ENCODE data around the gene DGCR2.

The DGCR2 gene

GRCh38 chr22:19147195-19147780 lies 25.1 kb upstream of the DGCR2 start:
- DNase-seq (ENCODE audit: low read depth in 1 of 2, low spot score in 1 of 2): no peak

GRCh38 chr22:19146215-19146968 lies 24.2 kb upstream of the DGCR2 start:
- no peak for DNase-seq (ENCODE audit: low read depth in 1 of 2, low spot score in 1 of 2)

GRCh38 chr22:19143967-19144400 lies 21.8 kb upstream of the DGCR2 start:
- no peak for DNase-seq (ENCODE audit: low read depth in 1 of 2, low spot score in 1 of 2)

GRCh38 chr22:19143212-19143611 lies 21.0 kb upstream of the DGCR2 start:
- no peak for DNase-seq (ENCODE audit: low read depth in 1 of 2, low spot score in 1 of 2)

- DNase-seq (ENCODE audit: low read depth in 1 of 2, low spot score in 1 of 2): no peak
Measured at GRCh38 chr22:19142394-19142793, 20.2 kb upstream of the DGCR2 start.

- DNase-seq (ENCODE audit: low read depth in 1 of 2, low spot score in 1 of 2): no peak
Measured at GRCh38 chr22:19139974-19140373, 17.8 kb upstream of the DGCR2 start.

- no peak for DNase-seq (ENCODE audit: low read depth in 1 of 2, low spot score in 1 of 2)
Measured at GRCh38 chr22:19139001-19139356, 16.8 kb upstream of the DGCR2 start.

GRCh38 chr22:19138217-19139000 lies 16.2 kb upstream of the DGCR2 start:
- no peak for DNase-seq (ENCODE audit: low read depth in 1 of 2, low spot score in 1 of 2)

GRCh38 chr22:19137384-19138216 lies 15.4 kb upstream of the DGCR2 start:
- no peak for DNase-seq (ENCODE audit: low read depth in 1 of 2, low spot score in 1 of 2)

- no peak for DNase-seq (ENCODE audit: low read depth in 1 of 2, low spot score in 1 of 2)
Measured at GRCh38 chr22:19136915-19137314, 14.7 kb upstream of the DGCR2 start.

GRCh38 chr22:19134874-19135273 lies 12.7 kb upstream of the DGCR2 start:
- DNase-seq (ENCODE audit: low read depth in 1 of 2, low spot score in 1 of 2): no peak

GRCh38 chr22:19134176-19134831 lies 12.1 kb upstream of the DGCR2 start:
- DNase-seq (ENCODE audit: low read depth in 1 of 2, low spot score in 1 of 2): no peak

- DNase-seq (ENCODE audit: low read depth in 1 of 2, low spot score in 1 of 2): no peak
Measured at GRCh38 chr22:19133561-19133960, 11.3 kb upstream of the DGCR2 start.

GRCh38 chr22:19132693-19133400 lies 10.6 kb upstream of the DGCR2 start:
- DNase-seq (ENCODE audit: low read depth in 1 of 2, low spot score in 1 of 2): no peak

- no peak for DNase-seq (ENCODE audit: low read depth in 1 of 2, low spot score in 1 of 2)
Measured at GRCh38 chr22:19132153-19132552, 9.9 kb upstream of the DGCR2 start.

GRCh38 chr22:19131685-19132015 lies 9.4 kb upstream of the DGCR2 start:
- no peak for DNase-seq (ENCODE audit: low read depth in 1 of 2, low spot score in 1 of 2)

GRCh38 chr22:19130959-19131684 lies 8.9 kb upstream of the DGCR2 start, which contains the start of gene TSSK2:
TSSK2 (plus strand) TSS chr22:19131308; CDS start chr22:19131400, 92 bp downstream.
- no peak for DNase-seq (ENCODE audit: low read depth in 1 of 2, low spot score in 1 of 2)

- no peak for DNase-seq (ENCODE audit: low read depth in 1 of 2, low spot score in 1 of 2)
Measured at GRCh38 chr22:19129871-19130270, 7.7 kb upstream of the DGCR2 start.

GRCh38 chr22:19128946-19129727 lies 6.9 kb upstream of the DGCR2 start:
- no peak for DNase-seq (ENCODE audit: low read depth in 1 of 2, low spot score in 1 of 2)

All from activated CD4-positive, alpha-beta T cell treated with anti-CD3 and anti-CD28 coated beads, Interleukin-2, amount 50 U/mL, for 24 hours (primary cell).